Measurements from ENCODE around the gene KSR1.

The KSR1 gene

DNA sequence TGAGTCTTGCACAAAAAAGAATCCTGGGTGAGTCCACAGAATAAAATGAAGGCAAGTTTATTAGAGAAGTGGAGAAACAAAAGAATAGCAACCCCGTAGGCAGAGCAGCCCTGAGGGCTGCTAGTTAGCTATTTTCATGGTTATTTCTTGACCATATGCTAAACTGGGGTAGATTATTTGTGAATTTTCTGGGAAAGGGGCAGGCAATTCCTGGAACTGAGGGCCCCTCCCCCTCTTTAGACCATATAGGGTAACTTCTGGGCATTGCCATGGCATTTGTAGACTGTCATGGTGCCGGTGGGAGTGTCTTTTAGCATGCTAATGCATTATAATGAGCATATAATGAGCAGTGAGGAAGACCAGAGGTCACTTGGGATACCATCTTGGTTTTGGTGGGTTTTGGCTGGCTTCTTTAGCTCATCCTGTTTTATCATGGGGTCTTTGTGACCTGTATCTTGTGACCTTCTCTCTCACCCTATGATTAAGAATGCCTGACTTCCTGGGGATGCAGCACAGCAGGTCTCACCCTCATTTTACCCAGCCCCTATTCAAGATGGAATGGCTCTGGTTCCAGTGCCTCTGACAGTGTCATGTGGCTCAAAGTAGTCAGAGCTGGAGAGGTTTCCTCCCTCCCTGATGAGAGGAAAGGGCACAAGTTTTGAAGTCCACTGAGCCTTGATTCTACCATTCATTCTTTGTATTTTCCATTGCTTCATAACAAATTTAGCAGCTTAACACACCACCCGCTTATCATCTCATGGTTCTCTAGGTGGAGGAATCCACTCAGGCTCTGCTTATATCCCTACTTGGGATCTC is 119.1 kb downstream of the KSR1 start:
- no peak for DNase-seq

DNA sequence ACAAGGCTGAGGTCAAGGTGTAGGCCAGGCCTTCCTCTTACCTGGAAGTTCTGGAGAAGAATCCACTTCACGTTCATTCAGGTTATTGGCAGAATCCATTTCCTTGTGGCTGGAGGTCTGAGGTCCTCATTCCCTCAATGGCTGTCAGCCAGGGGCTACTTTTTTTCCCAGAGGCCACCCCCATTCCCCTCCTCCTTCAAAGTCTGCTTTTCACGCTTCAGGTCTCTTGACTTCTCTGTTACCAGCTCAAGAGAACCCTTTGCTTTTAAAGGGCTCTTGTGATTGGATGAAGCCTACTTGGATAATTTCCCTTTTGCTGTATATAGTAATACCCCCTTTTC is 119.6 kb downstream of the KSR1 start:
- DNase-seq = no peak

DNA sequence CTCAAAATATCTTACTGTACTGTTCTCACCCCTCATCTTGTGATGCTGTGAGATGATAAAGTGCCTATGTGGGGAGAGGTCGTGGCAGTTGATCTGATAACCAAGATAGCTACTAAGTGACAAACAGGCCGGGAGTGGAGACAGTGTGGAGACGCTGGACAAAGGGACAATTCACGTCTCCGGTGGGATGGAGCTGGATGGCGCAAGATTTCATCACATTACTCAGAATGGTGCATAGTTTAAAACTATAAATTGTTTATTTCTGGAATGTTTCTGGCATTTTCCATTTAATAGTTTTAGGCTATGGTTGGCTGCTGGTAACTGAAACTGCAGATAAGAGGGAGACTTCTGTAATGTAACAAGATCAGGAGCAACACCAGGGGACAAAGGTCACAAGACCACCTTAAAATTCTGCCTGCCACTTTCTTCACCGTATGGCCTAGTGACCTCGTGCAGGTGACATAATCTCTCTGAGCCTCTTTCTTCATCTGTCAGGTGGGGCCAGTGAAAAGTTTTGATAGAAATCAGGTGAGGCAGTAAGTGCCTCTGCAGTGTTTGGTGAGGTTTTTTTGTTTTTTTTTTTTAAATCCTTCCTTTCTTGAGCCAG is 120.3 kb downstream of the KSR1 start:
- DNase-seq = no peak

DNA sequence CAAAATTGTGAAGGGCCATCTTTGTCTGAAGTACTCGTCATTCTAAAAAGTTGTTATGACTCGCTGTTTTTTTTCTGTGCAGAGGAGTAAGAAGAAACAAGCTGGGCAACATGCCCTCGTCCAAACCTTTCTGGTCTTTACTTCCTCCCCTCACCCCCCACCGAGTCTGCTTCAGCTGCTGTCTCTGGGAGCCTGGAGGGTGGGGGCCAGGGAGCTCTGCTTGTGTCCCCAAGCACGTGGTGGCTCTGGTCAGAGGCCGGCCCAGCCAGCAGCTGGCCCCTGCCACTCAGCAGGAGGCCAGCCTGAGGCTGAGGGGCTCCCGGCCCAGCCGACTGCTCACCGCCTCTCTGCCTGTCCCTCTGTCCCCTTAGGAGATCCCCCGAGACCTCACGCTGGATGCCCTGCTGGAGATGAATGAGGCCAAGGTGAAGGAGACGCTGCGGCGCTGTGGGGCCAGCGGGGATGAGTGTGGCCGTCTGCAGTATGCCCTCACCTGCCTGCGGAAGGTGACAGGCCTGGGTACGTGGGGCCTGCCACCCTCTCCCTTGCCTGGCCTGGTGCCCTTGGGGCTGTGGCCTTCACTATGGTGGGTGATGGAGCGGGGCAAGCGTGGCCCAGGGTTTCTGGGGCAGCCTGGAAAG is 121.0 kb downstream of the KSR1 start:
- DNase-seq = peak; percentile 28

DNA sequence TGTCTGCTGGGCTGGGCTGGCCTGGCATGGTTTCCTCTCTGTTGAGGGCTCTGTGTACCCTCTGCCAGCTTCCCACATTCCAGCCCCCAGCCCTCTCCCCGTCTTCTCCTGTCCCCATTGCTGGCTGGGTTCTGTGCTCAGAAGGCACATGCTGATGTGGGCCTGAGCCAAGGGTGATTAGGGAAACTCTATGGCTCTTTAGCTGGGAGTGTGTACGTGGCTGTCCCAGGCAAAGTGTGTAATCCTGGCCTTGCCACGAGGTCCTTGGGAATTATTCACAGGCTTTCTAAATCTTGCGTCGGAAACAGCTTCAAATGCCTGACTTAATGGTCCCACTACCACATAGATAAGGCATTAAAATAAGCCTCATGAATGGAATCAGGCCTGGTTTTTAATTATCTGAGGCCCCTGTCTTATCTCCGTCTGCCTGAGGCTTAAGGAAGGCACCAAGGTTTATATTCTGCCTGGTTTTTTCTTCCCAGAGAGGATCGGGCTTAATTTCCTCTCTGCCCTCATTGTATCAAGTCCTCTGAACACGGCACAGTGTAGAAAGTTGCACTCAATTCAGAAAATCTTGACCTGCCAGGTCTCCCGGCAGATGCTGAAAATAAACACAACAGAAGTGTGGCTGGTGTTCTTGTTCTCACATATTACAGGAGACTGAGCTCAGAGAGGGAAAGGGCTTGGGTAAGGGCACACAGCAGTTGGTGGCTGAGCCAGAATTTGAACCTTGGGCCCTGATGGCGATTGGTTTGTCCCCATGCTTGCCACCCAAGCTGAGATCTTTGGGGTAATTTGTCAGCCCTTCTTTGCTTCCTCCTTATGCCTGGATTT is 121.9 kb downstream of the KSR1 start:
- DNase-seq = peak; percentile 77

DNA sequence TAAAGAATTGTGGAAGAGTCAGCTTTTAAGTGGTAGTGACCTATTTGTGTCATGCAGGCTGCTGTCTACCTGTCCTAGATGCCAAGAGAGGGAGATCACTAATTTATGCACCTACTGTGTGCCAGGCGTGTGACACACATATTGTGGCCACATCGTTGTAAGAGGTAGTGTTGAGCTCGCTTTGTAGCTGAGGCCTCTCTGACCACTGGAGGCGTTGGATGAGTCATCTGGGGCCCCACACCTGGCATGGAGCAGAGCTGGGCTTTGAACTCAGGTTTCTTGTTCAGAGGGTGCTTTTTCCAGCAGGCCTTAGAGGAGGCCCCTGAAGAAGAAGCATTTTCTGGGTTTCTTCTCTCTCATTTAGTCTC is 122.5 kb downstream of the KSR1 start:
- no peak for DNase-seq

DNA sequence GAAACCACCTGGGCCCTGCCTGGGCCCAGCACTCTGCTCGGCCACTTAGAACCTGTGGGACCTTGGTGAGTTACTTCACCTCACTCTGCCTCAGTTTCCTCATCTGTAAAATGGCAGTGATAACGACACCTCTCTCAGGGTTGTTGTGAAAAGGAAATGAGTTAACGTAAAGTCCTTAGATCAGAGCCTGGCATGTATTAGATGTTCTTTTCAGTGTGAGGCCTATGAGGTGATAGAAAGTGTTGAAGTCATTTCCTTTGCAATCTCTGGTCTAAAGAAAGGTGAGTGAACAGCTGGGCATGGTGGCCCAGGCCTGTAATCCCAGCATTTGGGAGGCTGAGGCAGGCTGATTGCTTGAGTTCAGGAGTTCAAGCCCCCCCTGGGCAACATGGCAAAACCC is 123.1 kb downstream of the KSR1 start:
- no peak for DNase-seq

DNA sequence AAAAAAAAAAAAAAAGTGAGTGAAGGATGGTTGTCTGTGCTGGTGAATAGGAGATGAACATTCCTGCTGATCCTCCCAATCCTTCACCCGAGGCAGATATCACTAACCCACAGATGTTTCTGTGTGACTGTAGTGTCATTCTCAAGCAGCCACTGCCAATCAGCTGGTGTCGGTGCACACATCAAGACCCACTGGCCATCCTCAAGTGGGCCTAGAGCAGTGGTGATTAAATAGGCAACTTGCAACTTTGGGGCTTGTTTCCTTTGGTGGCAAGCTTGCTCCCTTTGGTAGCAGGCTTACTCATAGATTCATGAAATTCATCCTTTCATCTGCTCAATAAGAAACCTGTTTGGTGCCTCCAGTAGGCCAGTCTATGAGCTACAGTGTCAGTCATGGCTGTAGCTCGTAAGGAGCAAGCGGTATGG is 123.7 kb downstream of the KSR1 start:
- no peak for DNase-seq

DNA sequence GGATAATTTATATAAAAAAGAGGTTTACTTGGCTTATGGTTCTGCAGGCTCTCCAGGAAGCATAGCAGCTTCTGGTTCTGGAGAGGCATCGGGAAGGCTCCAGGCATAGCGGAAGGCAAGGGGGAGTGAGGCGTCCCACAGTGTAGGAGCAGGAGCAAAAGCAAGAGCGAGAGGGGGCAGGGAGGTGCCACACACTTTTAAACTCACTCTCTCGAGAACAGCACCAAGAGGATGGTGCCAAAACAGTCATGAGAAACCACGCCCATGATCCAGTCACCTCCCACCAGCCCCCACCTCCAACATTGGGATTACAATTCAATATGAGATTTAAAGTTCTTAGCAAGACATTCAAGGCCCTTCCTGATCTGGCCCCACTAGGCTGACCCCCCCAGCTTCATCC is 124.8 kb downstream of the KSR1 start:
- DNase-seq = peak; percentile 14

DNA sequence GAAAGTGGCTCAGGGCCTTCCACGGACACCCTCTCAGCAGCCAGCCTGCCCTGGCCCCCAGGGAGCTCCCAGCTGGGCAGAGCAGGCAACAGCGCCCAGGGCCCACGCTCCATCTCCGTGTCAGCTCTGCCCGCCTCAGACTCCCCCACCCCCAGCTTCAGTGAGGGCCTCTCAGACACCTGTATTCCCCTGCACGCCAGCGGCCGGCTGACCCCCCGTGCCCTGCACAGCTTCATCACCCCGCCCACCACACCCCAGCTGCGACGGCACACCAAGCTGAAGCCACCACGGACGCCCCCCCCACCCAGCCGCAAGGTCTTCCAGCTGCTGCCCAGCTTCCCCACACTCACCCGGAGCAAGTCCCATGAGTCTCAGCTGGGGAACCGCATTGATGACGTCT is 126.4 kb downstream of the KSR1 start:
- no peak for DNase-seq

DNA sequence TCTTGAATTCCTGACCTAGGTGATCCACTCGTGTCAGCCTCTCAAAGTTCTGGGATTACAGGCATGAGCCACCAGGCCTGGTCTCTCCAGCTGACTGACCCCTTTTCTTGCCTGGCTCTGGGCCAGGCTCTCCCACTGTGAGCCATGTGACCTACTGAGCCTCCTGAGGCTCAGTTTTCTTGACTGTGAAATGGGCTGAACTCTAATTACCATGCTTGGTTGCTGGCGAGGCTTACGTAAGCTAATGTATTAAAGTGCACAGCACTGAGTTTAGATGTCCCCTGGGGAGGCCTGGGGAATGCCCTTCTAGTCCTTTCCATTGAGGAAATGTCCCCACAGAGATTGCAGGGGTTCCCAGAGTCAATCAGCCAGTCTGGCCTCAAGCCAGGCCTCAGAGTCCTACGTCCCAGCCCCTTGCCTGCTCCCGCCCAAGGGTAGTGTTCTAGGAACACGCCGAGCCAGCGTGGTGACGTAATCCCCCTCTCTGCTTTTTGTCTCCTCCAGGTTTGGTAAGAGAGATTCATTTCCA is 129.0 kb downstream of the KSR1 start:
- DNase-seq = no peak

DNA sequence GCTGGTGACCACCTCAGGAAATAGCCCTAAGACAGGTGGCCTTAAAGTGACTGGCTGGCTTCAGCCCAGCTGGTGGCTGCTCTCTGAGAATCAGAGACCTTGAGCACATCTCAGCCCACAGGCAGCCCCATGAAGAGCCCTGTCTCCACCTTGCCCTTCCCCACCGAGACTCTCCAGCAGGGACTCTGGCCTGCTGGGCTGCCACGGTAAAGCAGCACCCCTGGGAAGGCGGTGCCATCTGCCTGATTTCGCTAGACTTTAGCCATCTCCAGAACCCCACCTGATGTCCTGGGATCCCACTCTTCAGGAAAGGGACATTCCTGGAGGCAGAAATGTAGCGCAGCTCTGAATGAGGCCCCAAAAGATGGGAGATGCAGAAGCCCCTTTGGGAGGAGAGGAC is 129.5 kb downstream of the KSR1 start:
- DNase-seq = no peak

DNA sequence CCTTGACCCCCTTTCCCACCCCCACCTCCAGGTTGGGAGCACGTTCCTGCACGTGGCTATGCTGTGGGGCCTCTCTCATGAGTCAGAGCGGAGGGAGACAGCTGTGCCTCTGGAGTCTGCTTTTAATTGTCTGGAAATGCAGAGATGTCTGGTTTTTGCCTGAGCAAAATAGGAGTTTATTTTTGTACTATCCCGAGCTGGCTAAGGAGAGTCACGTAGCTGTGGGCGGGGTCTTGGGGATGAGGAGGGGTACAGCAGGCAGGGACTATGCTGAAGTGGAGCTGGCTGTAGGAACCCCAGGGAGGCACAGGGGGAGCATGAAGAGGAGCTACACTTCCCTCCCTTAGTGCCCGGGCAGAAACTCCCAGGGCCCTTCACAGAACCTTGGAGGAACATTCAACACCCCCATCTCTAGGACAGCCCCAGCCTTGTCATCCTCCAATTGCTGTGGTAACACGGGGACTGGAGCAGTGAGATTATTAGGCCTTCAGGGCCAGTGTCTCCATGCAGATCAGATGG is 130.0 kb downstream of the KSR1 start:
- no peak for DNase-seq

DNA sequence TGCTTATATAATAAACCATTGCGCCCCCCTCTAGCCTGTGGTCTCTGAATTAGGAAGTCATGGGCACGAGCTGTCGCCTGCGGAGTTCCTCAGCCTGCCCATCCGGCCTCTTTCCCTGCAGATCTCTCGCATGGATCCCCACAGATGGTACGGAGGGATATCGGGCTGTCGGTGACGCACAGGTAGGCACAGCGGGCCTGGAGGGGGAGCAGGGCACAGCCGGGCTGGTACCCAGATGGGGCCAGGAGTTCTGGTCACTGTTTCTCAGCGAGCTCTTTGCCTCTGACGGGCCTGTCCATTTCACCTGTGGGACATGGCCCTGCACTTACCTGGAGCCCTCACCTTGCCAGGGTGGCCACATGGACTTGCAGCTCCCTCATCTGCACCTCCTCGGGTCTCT is 132.1 kb downstream of the KSR1 start:
- no peak for DNase-seq

DNA sequence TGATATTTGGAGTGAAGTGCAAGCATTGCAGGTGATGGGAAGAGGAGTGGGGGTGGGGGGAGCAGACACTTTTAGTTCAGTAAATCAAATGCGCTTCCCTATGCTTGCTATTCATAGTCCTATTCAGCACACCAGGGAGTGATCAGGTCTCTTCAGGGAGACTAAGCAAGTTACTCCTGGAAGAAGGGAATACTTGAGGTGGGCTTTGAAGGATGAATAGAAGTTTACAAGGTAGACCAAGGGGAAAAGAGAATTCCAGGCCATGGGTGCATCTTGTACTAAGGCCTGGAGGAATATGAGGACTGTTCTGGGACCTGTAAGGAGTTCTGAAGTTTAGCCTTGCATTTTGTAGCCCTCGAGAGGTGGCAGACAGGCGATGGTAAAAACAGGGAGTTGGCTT is 134.6 kb downstream of the KSR1 start:
- no peak for DNase-seq

DNA sequence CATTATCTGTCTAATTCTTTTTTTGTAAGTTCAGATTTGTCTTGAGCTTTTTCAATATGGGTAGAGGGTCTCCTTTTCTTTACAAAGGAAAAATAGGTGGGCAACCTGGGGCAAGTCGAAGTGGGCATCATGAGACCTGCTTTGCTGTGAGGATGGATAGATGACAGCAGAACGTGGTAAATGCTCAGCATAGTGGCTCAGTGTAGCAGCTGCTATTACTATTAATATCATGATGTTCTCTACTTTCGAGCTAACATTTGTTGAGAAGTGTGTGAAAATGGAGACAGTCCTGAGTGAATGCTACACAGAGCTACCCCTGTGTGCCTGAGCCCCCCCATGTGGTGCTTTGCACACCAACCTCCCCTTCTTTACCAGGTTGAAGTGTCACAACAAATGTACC is 135.7 kb downstream of the KSR1 start:
- no peak for DNase-seq

DNA sequence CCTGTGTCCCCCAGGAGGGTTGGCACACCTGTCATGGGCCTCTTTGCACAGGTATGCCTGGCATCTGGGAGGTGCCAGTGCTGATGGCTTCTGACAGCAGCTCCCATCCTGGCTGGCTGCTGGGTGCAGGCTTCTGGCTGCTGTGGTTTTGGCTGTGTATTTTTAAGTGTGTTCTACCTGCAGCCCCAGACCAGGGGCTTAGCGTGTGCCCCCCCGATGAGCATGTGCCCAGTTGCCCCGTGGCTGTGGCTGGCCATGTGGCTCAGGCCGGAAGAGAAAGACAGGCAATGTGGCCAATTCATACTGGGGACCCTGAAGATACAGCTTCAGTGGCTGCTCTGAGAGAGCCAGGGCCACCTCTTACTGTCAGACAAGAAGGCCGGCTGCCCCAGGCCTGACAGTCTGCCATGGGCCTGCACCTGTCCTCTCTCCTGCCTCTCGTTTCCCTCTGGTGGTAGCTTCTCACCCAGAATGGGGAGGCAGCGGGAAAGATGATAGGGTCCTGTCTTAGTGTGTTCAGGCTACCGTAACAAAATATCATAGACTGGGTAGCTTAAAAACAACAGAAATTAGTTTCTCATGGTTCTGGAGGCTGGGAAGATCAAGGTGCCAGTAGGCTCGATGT is 137.1 kb downstream of the KSR1 start:
- DNase-seq = no peak

DNA sequence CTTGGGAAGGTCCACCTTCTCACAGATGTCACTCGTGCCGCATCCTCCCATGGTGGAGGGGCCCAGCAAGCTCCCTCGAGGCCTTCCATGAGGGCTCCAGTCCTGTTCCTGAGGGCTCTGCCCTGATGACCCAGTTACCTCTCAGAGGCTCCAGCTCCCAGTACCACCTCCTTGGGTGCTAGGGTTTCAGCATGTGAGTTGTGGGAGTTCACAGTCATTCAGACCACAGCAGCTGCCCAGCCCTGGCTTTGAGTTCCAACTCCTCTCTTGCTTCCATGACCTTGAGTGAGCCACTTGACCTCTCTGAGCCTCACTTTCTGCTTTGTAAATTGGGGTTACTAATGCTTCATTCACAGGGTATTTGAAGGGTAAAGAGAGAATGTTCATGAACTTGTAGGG is 137.6 kb downstream of the KSR1 start:
- no peak for DNase-seq

DNA sequence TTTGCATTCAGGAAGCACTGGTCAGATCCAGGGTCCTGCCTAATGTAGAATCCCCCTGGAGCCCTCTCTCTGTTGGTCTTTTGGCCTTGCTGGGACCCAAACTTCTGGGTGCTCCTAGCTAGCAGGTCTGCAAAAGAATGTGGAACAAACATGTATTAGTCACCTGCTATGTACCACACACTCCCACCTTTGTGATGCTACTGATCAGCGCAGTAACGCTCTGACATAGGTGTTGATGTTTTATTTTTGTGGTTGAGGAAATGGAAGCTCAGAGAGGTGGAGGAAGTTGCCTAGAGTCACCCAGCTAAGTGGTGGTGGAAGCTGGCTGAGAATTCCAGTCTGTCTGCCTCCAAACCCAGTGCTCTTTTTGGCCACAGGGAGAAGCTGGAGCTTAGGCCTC is 139.0 kb downstream of the KSR1 start:
- no peak for DNase-seq

DNA sequence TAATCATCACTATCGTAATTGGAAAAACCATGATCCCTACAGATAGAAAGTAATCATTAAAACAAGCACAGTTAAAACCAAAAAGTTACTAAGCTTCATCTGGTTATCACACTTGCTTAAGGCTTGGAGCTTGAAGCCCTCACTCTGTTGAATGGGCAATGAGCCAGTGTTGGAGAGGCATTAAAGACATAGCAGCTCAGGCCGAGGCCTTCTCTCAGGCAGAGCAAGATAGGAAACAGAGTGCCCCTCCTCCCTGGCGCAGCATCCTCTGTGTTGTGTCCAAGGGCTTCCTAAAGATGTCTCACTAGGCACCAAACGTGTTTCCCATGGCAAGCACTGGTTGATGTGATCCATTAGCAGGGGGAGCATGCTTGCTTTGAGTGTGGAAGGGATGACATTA is 139.8 kb downstream of the KSR1 start:
- DNase-seq = no peak

DNA sequence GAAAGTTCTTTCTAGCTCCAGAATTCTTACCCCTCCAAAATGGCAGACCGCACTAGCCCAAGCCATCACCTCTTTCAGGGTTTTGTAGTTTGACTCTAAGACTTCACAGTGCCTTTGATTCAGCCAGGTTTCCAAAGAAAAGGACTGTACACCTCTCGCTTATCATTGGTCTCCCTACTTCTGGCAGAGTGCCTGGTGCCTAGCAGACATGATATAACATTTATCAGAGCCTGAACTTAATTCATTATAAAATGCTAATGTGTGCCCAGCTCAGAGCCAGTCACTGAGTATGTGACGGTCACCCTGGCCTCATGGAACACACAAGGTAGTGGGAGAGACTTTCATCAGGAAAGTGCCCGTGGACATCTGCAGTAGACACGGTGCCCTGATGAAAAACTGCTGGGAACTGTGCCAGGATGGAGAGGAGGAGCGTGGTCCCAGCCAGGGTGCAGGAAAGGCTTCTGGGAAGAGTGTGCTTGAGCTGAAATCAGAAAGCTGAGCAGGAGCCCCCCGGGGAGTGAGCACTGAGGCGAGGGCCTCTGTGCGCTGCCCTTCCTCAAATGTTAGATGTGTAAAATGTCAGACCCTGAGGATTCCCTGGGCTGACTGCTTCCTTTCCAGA is 140.4 kb downstream of the KSR1 start:
- DNase-seq = no peak

DNA sequence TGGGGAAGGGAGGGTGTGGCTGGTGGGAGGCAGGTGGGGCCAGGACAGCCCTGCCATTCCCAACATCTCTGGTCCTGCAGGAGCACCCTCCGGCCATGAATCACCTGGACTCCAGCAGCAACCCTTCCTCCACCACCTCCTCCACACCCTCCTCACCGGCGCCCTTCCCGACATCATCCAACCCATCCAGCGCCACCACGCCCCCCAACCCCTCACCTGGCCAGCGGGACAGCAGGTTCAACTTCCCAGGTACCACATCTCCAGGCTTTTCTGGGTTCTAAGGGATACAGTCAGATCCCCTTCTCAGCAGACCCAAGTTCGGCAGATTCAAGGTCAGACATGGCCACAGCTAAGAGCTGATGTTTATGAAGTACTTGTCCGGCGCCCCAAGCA is 140.9 kb downstream of the KSR1 start:
- DNase-seq = no peak

Data from NCI-H82 (cell line).